ENCODE results near the gene RNASE8.

The RNASE8 gene

GRCh38 chr14:21098076-21098891 lies 40.7 kb downstream of the RNASE8 start, which contains the start of gene ZNF219:
Gene ZNF219 (minus strand): TSS chr14:21098655. CDS start chr14:21093591, 5,064 bp downstream.
- no peaks in the 10 kb centered on the region for H3K27me3 ChIP-seq (ENCODE audit: control insufficient read depth in 2 of 2, insufficient read depth in 2 of 2, low read length in 2 of 2)
- H3K4me3 ChIP-seq (ENCODE audit: low read length in 2 of 2), result peak within 1 kb of the TSS; percentile 80 to 86
- H3K36me3 ChIP-seq (ENCODE audit: control insufficient read depth in 2 of 2, insufficient read depth in 2 of 2, low read length in 2 of 2), result no peaks in the 10 kb centered on the region
- peaks cover 30 to 52% of the 10 kb centered on the region in 2 donors for H3K4me1 ChIP-seq (ENCODE audit: control insufficient read depth in 2 of 2, insufficient read depth in 2 of 2, low read length in 2 of 2)
- peak within 1 kb of the TSS; percentile 78 for H3K9ac ChIP-seq (ENCODE audit: low read depth in 1 of 2, low read length in 2 of 2)
- H3K9me3 ChIP-seq (ENCODE audit: control insufficient read depth in 2 of 2, low read length in 2 of 2), result no peaks in the 10 kb centered on the region
- H3K27ac ChIP-seq (ENCODE audit: low read depth in 2 of 2, low read length in 2 of 2), result peak within 1 kb of the TSS; percentile 86

- Histone ChIP-seq H3K9me3 (ENCODE audit: control insufficient read depth in 2 of 2, low read length in 2 of 2) (no peaks in the 10 kb centered on the region), H3K27ac (ENCODE audit: low read depth in 2 of 2, low read length in 2 of 2) (peak overlapping the region; percentile 86), H3K4me3 (ENCODE audit: low read length in 2 of 2) (peak overlapping the region; percentile 80 to 86), H3K27me3 (ENCODE audit: control insufficient read depth in 2 of 2, insufficient read depth in 2 of 2, low read length in 2 of 2) (no peaks in the 10 kb centered on the region), H3K4me1 (ENCODE audit: control insufficient read depth in 2 of 2, insufficient read depth in 2 of 2, low read length in 2 of 2) (peaks cover 33 to 55% of the 10 kb centered on the region in 2 donors), H3K9ac (ENCODE audit: low read depth in 1 of 2, low read length in 2 of 2) (peak overlapping the region; percentile 78), H3K36me3 (ENCODE audit: control insufficient read depth in 2 of 2, insufficient read depth in 2 of 2, low read length in 2 of 2) (no peaks in the 10 kb centered on the region)
Observed at GRCh38 chr14:21098892-21099595, 41.4 kb downstream of the RNASE8 start.

- Histone ChIP-seq H3K36me3 (ENCODE audit: control insufficient read depth in 2 of 2, insufficient read depth in 2 of 2, low read length in 2 of 2) (no peaks in the 10 kb centered on the region), H3K4me1 (ENCODE audit: control insufficient read depth in 2 of 2, insufficient read depth in 2 of 2, low read length in 2 of 2) (peaks cover 36 to 60% of the 10 kb centered on the region in 2 donors), H3K9ac (ENCODE audit: low read depth in 1 of 2, low read length in 2 of 2) (peak overlapping the region; percentile 34 to 78), H3K27ac (ENCODE audit: low read depth in 2 of 2, low read length in 2 of 2) (peak overlapping the region; percentile 86), H3K27me3 (ENCODE audit: control insufficient read depth in 2 of 2, insufficient read depth in 2 of 2, low read length in 2 of 2) (no peaks in the 10 kb centered on the region), H3K9me3 (ENCODE audit: control insufficient read depth in 2 of 2, low read length in 2 of 2) (no peaks in the 10 kb centered on the region), H3K4me3 (ENCODE audit: low read length in 2 of 2) (peak overlapping the region; percentile 80 to 86)
Observed at GRCh38 chr14:21099596-21099985, 42.0 kb downstream of the RNASE8 start.

- Histone ChIP-seq H3K4me1 (ENCODE audit: control insufficient read depth in 2 of 2, insufficient read depth in 2 of 2, low read length in 2 of 2) (peaks cover 44 to 69% of the 10 kb centered on the region in 2 donors), H3K27me3 (ENCODE audit: control insufficient read depth in 2 of 2, insufficient read depth in 2 of 2, low read length in 2 of 2) (no peaks in the 10 kb centered on the region), H3K9ac (ENCODE audit: low read depth in 1 of 2, low read length in 2 of 2) (peak within 1 kb of the TSS; percentile 36 to 78), H3K36me3 (ENCODE audit: control insufficient read depth in 2 of 2, insufficient read depth in 2 of 2, low read length in 2 of 2) (no peaks in the 10 kb centered on the region), H3K27ac (ENCODE audit: low read depth in 2 of 2, low read length in 2 of 2) (peak within 1 kb of the TSS; percentile 97 to 99), H3K9me3 (ENCODE audit: control insufficient read depth in 2 of 2, low read length in 2 of 2) (no peaks in the 10 kb centered on the region), H3K4me3 (ENCODE audit: low read length in 2 of 2) (peak within 1 kb of the TSS; percentile 59 to 65)
Observed at GRCh38 chr14:21100931-21101330, 43.3 kb downstream of the RNASE8 start, which contains the start of gene TMEM253. Gene TMEM253 (plus strand): TSS chr14:21101066. CDS start chr14:21101344, 278 bp downstream.

- peaks cover 51 to 74% of the 10 kb centered on the region in 2 donors for H3K4me1 ChIP-seq (ENCODE audit: control insufficient read depth in 2 of 2, insufficient read depth in 2 of 2, low read length in 2 of 2)
- peak overlapping the region; percentile 13 to 59 for H3K4me3 ChIP-seq (ENCODE audit: low read length in 2 of 2)
- H3K27ac ChIP-seq (ENCODE audit: low read depth in 2 of 2, low read length in 2 of 2), result peak overlapping the region; percentile 97 to 99
- no peaks in the 10 kb centered on the region for H3K9me3 ChIP-seq (ENCODE audit: control insufficient read depth in 2 of 2, low read length in 2 of 2)
- peak overlapping the region in 1 of 2 donors; percentile 67 for H3K9ac ChIP-seq (ENCODE audit: low read depth in 1 of 2, low read length in 2 of 2)
- H3K27me3 ChIP-seq (ENCODE audit: control insufficient read depth in 2 of 2, insufficient read depth in 2 of 2, low read length in 2 of 2), result no peaks in the 10 kb centered on the region
- no peaks in the 10 kb centered on the region for H3K36me3 ChIP-seq (ENCODE audit: control insufficient read depth in 2 of 2, insufficient read depth in 2 of 2, low read length in 2 of 2)
Observed at GRCh38 chr14:21101802-21102413, 44.3 kb downstream of the RNASE8 start.

- H3K4me3 ChIP-seq (ENCODE audit: low read length in 2 of 2), result peak overlapping the region; percentile 82 to 85
- no peaks in the 10 kb centered on the region for H3K36me3 ChIP-seq (ENCODE audit: control insufficient read depth in 2 of 2, insufficient read depth in 2 of 2, low read length in 2 of 2)
- H3K9me3 ChIP-seq (ENCODE audit: control insufficient read depth in 2 of 2, low read length in 2 of 2), result no peaks in the 10 kb centered on the region
- H3K27ac ChIP-seq (ENCODE audit: low read depth in 2 of 2, low read length in 2 of 2), result peak overlapping the region; percentile 97 to 99
- peaks cover 53 to 68% of the 10 kb centered on the region in 2 donors for H3K4me1 ChIP-seq (ENCODE audit: control insufficient read depth in 2 of 2, insufficient read depth in 2 of 2, low read length in 2 of 2)
- no peaks in the 10 kb centered on the region for H3K27me3 ChIP-seq (ENCODE audit: control insufficient read depth in 2 of 2, insufficient read depth in 2 of 2, low read length in 2 of 2)
- H3K9ac ChIP-seq (ENCODE audit: low read depth in 1 of 2, low read length in 2 of 2), result peak overlapping the region; percentile 88 to 90
Observed at GRCh38 chr14:21102521-21103410, 45.1 kb downstream of the RNASE8 start.

- Histone ChIP-seq H3K27ac (ENCODE audit: low read depth in 2 of 2, low read length in 2 of 2) (peak overlapping the region; percentile 97 to 99), H3K27me3 (ENCODE audit: control insufficient read depth in 2 of 2, insufficient read depth in 2 of 2, low read length in 2 of 2) (no peaks in the 10 kb centered on the region), H3K9ac (ENCODE audit: low read depth in 1 of 2, low read length in 2 of 2) (peak overlapping the region; percentile 88 to 90), H3K4me3 (ENCODE audit: low read length in 2 of 2) (peak overlapping the region; percentile 82 to 85), H3K4me1 (ENCODE audit: control insufficient read depth in 2 of 2, insufficient read depth in 2 of 2, low read length in 2 of 2) (peaks cover 53 to 68% of the 10 kb centered on the region in 2 donors), H3K9me3 (ENCODE audit: control insufficient read depth in 2 of 2, low read length in 2 of 2) (no peaks in the 10 kb centered on the region), H3K36me3 (ENCODE audit: control insufficient read depth in 2 of 2, insufficient read depth in 2 of 2, low read length in 2 of 2) (no peaks in the 10 kb centered on the region)
Observed at GRCh38 chr14:21103411-21103709, 45.7 kb downstream of the RNASE8 start.

- Histone ChIP-seq H3K9me3 (ENCODE audit: control insufficient read depth in 2 of 2, low read length in 2 of 2) (no peaks in the 10 kb centered on the region), H3K4me1 (ENCODE audit: control insufficient read depth in 2 of 2, insufficient read depth in 2 of 2, low read length in 2 of 2) (peaks cover 52 to 67% of the 10 kb centered on the region in 2 donors), H3K36me3 (ENCODE audit: control insufficient read depth in 2 of 2, insufficient read depth in 2 of 2, low read length in 2 of 2) (no peaks in the 10 kb centered on the region), H3K9ac (ENCODE audit: low read depth in 1 of 2, low read length in 2 of 2) (peak overlapping the region; percentile 88 to 90), H3K4me3 (ENCODE audit: low read length in 2 of 2) (peak overlapping the region; percentile 82 to 85), H3K27me3 (ENCODE audit: control insufficient read depth in 2 of 2, insufficient read depth in 2 of 2, low read length in 2 of 2) (no peaks in the 10 kb centered on the region), H3K27ac (ENCODE audit: low read depth in 2 of 2, low read length in 2 of 2) (peak overlapping the region; percentile 97 to 99)
Observed at GRCh38 chr14:21103710-21104447, 46.3 kb downstream of the RNASE8 start.

Data from mucosa of rectum (tissue), 2 donors.